Measurements from ENCODE around the gene ISOC1.

The ISOC1 gene

DNA sequence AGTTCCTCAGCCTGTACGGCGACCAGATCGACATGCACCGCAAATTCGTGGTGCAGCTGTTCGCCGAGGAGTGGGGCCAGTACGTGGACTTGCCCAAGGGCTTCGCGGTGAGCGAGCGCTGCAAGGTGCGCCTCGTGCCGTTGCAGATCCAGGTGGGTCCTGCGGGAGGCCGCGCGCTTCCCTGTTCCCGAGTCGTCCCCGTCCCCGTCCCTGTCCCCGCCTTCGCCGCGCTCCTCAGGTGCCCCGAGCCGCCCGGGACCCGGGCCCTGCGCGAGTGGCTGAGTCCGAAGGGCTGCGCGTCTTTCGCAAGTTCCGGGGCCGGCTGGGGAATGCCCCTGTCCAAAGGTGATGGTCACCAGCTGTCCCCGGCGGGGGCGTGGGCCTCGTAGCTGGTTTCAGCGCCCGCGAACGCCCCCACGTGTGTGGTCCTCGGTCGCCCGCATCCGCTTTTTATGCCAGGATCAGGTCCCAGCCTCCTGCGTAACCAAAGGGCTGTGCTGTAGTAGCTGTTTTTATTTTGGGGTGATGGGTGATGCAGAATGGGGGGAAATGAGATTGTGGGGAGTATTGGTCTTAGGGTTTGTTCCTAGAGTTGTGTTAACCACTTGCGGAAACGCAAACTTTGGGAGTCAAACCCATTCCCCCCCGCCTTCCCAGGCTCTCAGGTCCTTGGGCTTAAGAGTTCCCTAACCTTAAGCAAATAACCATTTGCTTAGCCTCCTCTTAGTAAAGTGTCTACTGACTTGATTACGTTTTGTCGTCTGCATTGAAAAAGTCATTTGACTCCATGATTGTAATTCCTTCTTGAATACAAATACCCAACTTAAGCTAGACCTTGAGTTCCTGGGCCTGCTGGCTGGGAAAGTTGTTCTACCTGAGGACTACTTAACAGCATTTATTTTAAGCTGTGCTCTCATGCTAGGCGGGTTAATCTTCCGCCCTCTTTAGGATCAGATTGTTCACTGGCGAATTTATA is 663 bp downstream of the ISOC1 start:
- DNase-seq (ENCODE audit: low spot score) = peak; percentile 76

GRCh38 chr5:129096382-129096991 is 1.9 kb downstream of the ISOC1 start:
- no peak for DNase-seq (ENCODE audit: low spot score)

GRCh38 chr5:129097498-129098296 is 3.1 kb downstream of the ISOC1 start:
- no peak for DNase-seq (ENCODE audit: low spot score)

DNA sequence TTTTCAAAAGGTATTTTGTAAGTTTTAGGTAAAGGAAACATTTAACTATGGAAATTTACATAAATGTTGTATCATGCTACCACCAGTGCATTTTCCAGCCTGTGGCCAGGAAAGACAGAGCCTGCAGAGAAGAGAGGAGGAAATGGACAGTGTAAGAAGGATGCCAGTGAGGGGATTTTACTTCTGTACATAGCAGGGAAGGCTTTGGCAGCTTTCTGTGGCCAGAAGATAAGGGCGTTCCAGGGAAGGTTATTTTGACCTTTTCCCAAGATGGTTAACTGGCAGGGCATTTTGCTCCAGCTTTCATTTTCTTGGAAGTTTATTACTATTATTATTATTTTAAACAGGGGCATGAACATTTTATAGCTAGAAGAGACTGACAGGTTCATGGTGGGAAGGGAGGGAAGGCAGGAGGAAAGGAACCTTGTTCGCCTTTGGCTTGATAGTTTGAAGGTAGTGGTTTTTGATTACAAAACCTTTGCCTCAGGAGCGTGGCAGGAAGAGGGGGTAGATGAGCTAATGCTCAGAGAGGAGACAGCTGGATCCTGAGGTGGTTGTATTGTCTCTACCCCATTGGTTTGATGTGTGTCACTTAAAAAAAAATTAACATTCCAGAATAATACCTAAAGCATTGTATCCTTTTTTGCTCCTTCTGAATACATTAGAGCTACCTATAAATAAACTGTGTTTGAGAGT is 4.1 kb downstream of the ISOC1 start:
- no peak for DNase-seq (ENCODE audit: low spot score)

DNA sequence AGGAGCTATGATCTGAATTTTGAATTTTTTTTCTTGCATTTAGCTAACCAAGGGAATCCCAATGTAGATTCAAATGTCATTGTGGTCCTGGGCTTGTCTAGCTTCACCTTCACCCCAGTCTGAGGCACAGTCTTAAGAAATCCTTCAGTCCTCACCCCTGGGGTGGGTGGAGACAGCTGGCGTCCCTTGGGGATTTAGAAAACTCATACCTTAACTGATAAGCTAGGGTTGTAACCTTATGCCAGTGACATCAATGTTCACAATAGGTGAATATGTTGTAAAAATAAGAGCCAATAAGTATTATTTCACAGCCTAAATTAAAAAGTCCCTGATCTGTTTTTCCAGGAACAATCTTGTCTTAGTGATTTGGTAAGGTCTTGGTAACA is 4.6 kb downstream of the ISOC1 start:
- DNase-seq (ENCODE audit: low spot score) = no peak

DNA sequence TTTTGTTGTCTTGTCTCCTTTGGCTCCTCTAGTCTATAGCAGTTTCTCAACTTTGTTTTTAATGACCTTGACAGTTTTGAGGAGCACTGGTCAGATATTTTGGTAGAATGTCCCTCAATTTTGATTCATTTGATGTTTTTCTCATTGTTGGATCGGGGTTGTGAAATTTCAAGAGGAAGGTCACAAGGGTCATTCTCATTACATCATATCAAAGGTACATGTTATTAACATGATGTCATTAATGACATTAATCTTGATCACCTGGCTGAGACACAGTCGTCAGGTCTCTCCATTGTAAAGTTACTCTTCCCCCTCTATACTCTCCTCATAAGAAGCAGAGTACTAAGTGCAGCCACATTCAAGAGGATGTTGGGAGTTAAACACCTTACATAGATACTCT is 7.2 kb downstream of the ISOC1 start:
- DNase-seq (ENCODE audit: low spot score) = no peak

DNA sequence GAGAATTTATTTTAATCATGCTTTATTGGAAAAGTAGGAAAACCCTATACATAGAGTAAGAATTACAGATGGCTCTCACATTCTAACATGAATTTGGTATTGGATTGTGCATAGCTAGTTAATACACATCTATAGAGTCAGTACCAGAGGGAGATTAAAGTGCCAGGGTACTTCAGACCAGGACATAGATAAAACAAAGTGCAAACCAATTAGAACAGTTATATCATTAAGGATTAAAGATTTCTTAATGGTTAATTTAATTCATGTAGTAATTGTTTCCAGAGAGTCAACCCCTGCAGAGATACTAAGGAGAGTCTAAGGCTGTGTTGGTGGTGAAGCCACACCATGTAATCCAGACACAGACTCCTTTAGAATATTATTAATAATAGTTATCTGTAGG is 8.8 kb downstream of the ISOC1 start:
- no peak for DNase-seq (ENCODE audit: low spot score)

DNA sequence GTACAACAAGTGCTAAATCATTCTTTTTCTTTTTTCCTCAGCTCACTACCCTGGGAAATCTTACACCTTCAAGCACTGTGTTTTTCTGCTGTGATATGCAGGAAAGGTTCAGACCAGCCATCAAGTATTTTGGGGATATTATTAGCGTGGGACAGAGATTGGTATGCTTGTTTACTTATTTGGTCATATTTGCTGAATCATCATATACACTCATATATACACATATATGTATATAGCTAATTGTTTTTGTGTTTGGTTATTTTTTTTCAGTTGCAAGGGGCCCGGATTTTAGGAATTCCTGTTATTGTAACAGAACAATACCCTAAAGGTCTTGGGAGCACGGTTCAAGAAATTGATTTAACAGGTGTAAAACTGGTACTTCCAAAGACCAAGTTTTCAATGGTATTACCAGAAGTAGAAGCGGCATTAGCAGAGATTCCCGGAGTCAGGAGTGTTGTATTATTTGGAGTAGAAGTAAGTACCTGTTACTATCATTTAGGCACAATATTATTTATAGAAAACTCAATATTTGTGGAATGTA is 10.4 kb downstream of the ISOC1 start:
- DNase-seq (ENCODE audit: low spot score) = no peak

DNA sequence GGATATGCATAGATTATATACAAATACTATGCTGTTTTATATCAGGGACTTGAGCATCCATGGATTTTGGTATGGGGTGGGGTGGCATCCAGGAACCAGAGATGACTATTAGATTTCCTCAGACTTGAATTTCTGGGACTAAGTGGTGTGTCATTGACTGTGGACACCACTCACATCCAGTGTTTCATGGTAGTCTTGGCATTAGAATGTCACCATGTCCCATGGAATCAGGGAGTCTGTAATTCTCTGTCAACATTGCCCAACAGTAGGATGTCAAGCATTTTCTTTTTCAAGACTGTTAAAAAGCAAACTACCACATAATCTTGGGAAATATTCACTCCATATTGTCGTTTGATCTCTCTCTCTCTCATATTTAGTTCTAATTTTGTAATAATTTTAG is 13.1 kb downstream of the ISOC1 start:
- no peak for DNase-seq (ENCODE audit: low spot score)

DNA sequence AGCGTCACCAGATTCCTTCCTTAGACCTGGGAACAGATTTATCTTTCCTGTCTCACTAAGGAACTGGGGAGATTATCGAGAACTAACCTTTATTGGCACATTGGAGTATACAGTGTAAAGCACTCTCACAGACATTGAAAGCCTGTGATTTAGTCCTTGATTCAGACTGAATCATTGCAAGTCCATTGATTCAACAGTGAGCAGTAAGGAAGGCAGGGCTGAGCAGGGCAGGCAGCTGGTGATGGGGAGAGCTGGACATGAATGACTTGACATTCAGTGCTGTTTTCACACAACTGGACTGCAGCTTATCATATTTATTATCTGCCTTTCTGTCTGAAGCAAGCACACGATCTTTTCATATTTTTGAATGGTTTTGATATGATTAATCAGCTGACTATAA is 16.2 kb downstream of the ISOC1 start:
- no peak for DNase-seq (ENCODE audit: low spot score)

DNA sequence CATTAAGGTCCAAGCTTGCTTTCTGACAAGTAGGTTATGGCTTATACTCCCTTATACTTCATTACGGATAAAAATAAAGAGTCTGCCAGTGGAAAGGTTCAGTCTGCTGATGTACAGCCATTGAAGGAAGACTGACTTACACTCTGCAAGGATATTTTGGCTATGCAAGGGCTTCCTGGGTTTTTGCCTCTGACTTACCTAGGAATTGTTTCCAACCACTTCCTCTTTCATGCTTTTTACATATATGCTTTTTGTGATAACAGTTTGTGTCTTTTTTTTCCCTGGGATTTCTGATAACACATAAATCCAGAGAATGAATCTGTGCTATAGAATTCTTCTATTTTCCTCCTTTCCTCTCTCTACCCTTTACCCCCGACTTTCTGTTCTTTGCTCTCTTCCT is 16.8 kb downstream of the ISOC1 start:
- no peak for DNase-seq (ENCODE audit: low spot score)

DNA sequence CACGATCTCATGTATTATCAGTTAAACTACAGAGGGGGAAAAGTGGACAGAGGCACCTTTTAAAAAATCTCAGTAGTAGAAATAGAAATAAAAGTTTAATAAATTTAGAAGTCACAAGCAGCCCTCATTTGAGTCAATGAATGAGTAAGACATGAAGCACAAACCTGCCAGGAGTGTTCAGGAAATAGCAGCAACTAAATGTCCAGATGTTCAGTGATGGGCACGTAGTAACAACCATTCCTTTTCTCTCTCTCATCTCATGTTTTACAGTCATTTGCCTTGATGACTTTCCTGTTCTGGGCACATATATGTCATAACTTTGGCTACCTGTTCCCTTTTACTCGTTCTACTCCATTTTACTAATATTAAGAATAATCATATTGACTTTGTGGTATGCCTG is 17.7 kb downstream of the ISOC1 start:
- no peak for DNase-seq (ENCODE audit: low spot score)

GRCh38 chr5:129113867-129114266 is 19.3 kb downstream of the ISOC1 start:
- DNase-seq (ENCODE audit: low spot score) = no peak

- DNase-seq (ENCODE audit: low spot score) = no peak
Observed at GRCh38 chr5:129114539-129115193, 20.1 kb downstream of the ISOC1 start.

GRCh38 chr5:129115680-129116079 is 21.1 kb downstream of the ISOC1 start:
- no peak for DNase-seq (ENCODE audit: low spot score)

DNA sequence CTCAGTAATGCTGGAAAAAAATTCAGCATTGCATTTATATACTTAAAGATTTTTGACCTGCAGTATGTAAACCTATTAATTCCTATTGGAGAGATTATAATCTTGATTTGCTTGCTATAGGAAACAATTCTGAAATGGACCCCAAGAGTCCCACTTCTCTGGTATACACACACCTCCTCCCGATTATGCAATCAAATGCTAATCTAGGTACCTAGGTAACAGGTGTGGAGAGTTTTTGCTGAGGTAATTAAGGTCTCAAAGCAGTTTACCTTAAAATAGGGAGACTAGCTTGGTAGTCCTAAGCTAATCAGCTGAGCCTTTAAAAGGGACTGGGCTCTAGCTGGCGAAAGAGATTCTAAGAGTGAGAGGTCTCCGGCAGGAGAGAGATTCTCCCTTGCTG is 22.2 kb downstream of the ISOC1 start:
- no peak for DNase-seq (ENCODE audit: low spot score)

DNA sequence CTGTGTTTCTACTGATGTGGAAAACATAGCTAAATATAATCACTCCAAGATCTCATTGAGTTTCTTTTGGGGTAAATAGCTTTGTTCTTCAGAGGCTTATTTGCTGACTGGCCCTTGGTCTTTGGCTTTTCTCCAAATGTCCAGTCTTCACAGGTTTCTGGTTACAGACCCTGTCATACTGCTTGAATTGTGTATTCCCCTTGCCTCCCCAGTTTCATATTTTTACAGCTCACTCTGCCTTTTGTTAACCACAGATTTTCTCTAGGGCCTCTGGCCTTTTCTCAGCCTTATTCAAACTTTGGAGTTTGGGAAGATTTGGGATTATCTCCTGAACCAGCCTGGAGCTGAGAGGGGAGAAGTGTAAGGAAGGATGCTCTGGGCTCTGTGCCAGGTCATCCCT is 23.9 kb downstream of the ISOC1 start:
- DNase-seq (ENCODE audit: low spot score) = no peak

GRCh38 chr5:129118826-129119225 is 24.3 kb downstream of the ISOC1 start:
- DNase-seq (ENCODE audit: low spot score) = no peak

- DNase-seq (ENCODE audit: low spot score) = no peak
Observed at GRCh38 chr5:129120158-129120581, 25.6 kb downstream of the ISOC1 start.

- no peak for DNase-seq (ENCODE audit: low spot score)
Observed at GRCh38 chr5:129122560-129122959, 28.0 kb downstream of the ISOC1 start.

DNA sequence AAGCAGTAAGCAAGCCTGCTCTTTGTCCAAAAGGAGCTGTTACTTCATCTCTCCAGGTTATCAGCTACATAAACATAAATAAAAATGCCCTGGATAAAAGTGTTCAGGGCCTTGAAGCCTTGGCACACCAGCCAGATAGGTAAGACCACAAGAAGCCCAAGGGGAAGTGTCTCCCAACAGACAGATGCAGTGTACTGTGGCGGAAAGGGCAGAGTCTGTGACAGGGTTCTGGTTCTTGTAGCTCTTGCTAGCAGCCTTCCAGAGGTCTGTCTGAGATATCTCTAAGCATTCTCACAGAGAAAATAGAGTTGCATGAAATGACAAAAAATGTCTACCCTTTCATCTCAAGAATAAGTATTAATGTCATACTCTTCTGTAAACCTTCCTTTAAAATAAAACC is 30.1 kb downstream of the ISOC1 start:
- no peak for DNase-seq (ENCODE audit: low spot score)

Data from SW480 (cell line).